Prostate gland (tissue), 2 donors: ENCODE results near the gene IFNL3. TPM values are rescaled to one million over a fixed set of nuclear protein-coding genes. Genes with fewer than 3 reads are reported as not detected.

ENCODE experiments used
- DNase-seq: peaks from one replicate; pipeline ENCODE4 v3.0.0-alpha.2; 2019; ENCODE audit warnings: low spot score
- H3K27ac ChIP-seq, 2 donors: fragments of 200-600 bp; sonication (generic); 2 replicates each; pipeline ENCODE4 v1.5.1; 2017 to 2019
- H3K27me3 ChIP-seq: fragments of 200-600 bp; sonication (generic); replicated peaks from 2 replicates; pipeline ENCODE4 v1.5.1; 2019; ENCODE audit not compliant: insufficient read depth
- H3K36me3 ChIP-seq, 2 donors: fragments of 200-600 bp; sonication (generic); 1 replicate in 1 of 2; 2 replicates in 1 of 2; pipeline versions ENCODE4 v1.5.1 to v1.8.1; 2017 to 2019
- H3K4me1 ChIP-seq: fragments of 200-600 bp; sonication (generic); replicated peaks from 2 replicates; pipeline ENCODE4 v1.5.1; 2019
- H3K4me3 ChIP-seq, 2 donors: fragments of 200-600 bp; sonication (generic); 2 replicates each; pipeline ENCODE4 v1.5.1; 2017 to 2019
- H3K9me3 ChIP-seq: fragments of 200-600 bp; sonication (generic); 2 replicates; pipeline ENCODE4 v1.5.1; 2017
- CTCF ChIP-seq, 4 experiments: fragments of 200-600 bp in 2 of 4; fragments of 450-650 bp in 2 of 4; sonication (generic) in 2 of 4; IDR thresholded peaks; 1 replicate in 3 of 4; 2 replicates in 1 of 4; pipeline ENCODE4 v1.5.1; 2016 to 2019; ENCODE audit warnings: antibody characterized with exemption in 4 of 4, mild to moderate bottlenecking in 2 of 4, moderate library complexity in 2 of 4
- POLR2A ChIP-seq: fragments of 450-650 bp; IDR thresholded peaks from one replicate; pipeline ENCODE4 v1.6.1; 2016; ENCODE audit warnings: antibody characterized with exemption, mild to moderate bottlenecking
- POLR2AphosphoS5 ChIP-seq: sonication (generic); formaldehyde crosslinking; IDR thresholded peaks from one replicate; pipeline ENCODE4 v1.6.1; 2017; ENCODE audit warnings: antibody characterized with exemption
- WGBS: methylation state at CpG from one replicate; pipeline ENCODE4 v1.1.5; 2018; 5-methylcytosine and 5-hydroxymethylcytosine counted together
- intact Hi-C: fragments of 100-400 bp; cut with DNase I; formaldehyde crosslinking; loops from one replicate; pipeline ENCODE4 v1.14.2; 2022
- total RNA-seq, 2 donors: library from RNA; depleted of rRNA; stranded (reverse); fragments of >200 nt; gene quantifications; one replicate each; pipeline ENCODE4 v1.1.0, GENCODE V29; 2016

Gene IFNL3
- total RNA-seq, 2 donors from 2014 or later, result not detected

- intact Hi-C loops, result no loop called here
- Histone ChIP-seq H3K27me3 (peaks cover 31% of the 10 kb centered on the region), H3K9me3 (no peaks in the 10 kb centered on the region), H3K4me1 (peaks cover 4% of the 10 kb centered on the region), H3K27ac (no peak overlapping the region), H3K36me3 (no peaks in the 10 kb centered on the region), H3K4me3 (no peak overlapping the region)
- no peak for DNase-seq
- no peak for TF ChIP-seq CTCF (IDR thresholded peaks at IDR 0.05)
- no peak for TF ChIP-seq POLR2A
- no peak for TF ChIP-seq POLR2AphosphoS5
- WGBS, result 86% methylated on average over 32 of the region's 32 CpGs
Measured at GRCh38 chr19:39200066-39200802, 44.6 kb downstream of the IFNL3 start.

- no peaks in the 10 kb centered on the region for H3K9me3 ChIP-seq
- no peak for DNase-seq
- intact Hi-C loops, result no loop called here
- WGBS, result 46% methylated on average over 11 of the region's 11 CpGs
- H3K27ac ChIP-seq, result no peak overlapping the region
- TF ChIP-seq POLR2AphosphoS5 (no peak), CTCF (IDR thresholded peaks at IDR 0.05) (no peak), POLR2A (no peak)
- no peaks in the 10 kb centered on the region for H3K36me3 ChIP-seq
- no peak overlapping the region for H3K4me3 ChIP-seq
- peaks cover 4% of the 10 kb centered on the region for H3K4me1 ChIP-seq
- H3K27me3 ChIP-seq, result peaks cover 29% of the 10 kb centered on the region
Measured at GRCh38 chr19:39199025-39199424, 45.8 kb downstream of the IFNL3 start.

- Histone ChIP-seq H3K4me1 (peaks cover 4% of the 10 kb centered on the region), H3K27me3 (peaks cover 18% of the 10 kb centered on the region), H3K27ac (no peak overlapping the region), H3K36me3 (no peaks in the 10 kb centered on the region), H3K9me3 (no peaks in the 10 kb centered on the region), H3K4me3 (no peak overlapping the region)
- 52% methylated on average over 5 of the region's 5 CpGs for WGBS
- intact Hi-C loops, result no loop called here
- TF ChIP-seq POLR2A (no peak), POLR2AphosphoS5 (no peak), CTCF (IDR thresholded peaks at IDR 0.05) (no peak)
- DNase-seq, result no peak
Measured at GRCh38 chr19:39197808-39198207, 47.0 kb downstream of the IFNL3 start.

GRCh38 chr19:39196860-39197562, 47.8 kb downstream of the IFNL3 start, which contains the start of gene NCCRP1:
TSS of gene NCCRP1 (plus strand) at chr19:39196964. CDS start at chr19:39196983, 19 bp downstream.
- Histone ChIP-seq H3K4me1 (peaks cover 4% of the 10 kb centered on the region), H3K9me3 (no peaks in the 10 kb centered on the region), H3K27me3 (peaks cover 15% of the 10 kb centered on the region), H3K4me3 (no peak within 1 kb of the TSS), H3K36me3 (no peaks in the 10 kb centered on the region), H3K27ac (no peak within 1 kb of the TSS)
- 3% methylated on average over 34 of the region's 51 CpGs for WGBS
- TF ChIP-seq CTCF (IDR thresholded peaks at IDR 0.05), result no peak
- no peak for TF ChIP-seq POLR2AphosphoS5
- no peak for TF ChIP-seq POLR2A
- intact Hi-C loops, result no loop called here
- DNase-seq, result no peak
